AG04450 (cell line): ENCODE results near the gene ZNF212. TPM values are rescaled to one million over a fixed set of nuclear protein-coding genes. Genes with fewer than 3 reads are reported as not detected.
"Not testable (repeated sequence)": the region's sequence is repeated elsewhere in the genome, so short reads cannot be mapped to it uniquely, and the experiment has no call there.

Experiments
- CTCF ChIA-PET: fragments of 300-600, 350-600 bp; formaldehyde crosslinking; extraction: SDS; loops from one replicate; lab custom pipeline; 2022; ENCODE audit warnings: antibody characterized with exemption, inconsistent platforms; lab: Charles Lee
- POLR2A ChIA-PET: fragments of 350-600 bp; formaldehyde crosslinking; extraction: SDS; loops from one replicate; lab custom pipeline; 2021; ENCODE audit warnings: antibody characterized with exemption, inconsistent platforms; lab: Yijun Ruan, JAX
- DNase-seq: peaks from one replicate; pipeline ENCODE4 v3.0.0-alpha.2; 2011; ENCODE audit warnings: low read depth, low spot score
- H3K27ac ChIP-seq: one replicate; pipeline ENCODE4 v1.5.1; 2012; ENCODE audit warnings: low read depth, low read length, control low read depth
- H3K27me3 ChIP-seq: one replicate; pipeline ENCODE4 v1.6.0; 2012; ENCODE audit warnings: low read length; ENCODE audit not compliant: control insufficient read depth, insufficient read depth
- H3K4me3 ChIP-seq: 2 replicates; pipeline ENCODE4 v1.5.1; 2011; ENCODE audit warnings: mild to moderate bottlenecking, low read depth, low read length, control low read depth
- H3K9me3 ChIP-seq: 2 replicates; pipeline ENCODE4 v1.5.1; 2012; ENCODE audit warnings: low read length; ENCODE audit not compliant: control insufficient read depth, insufficient read depth
- polyA plus RNA-seq: library from polyadenylated mRNA; depleted of rRNA; stranded (reverse); fragments of >200 nt; gene quantifications from 2 replicates; pipeline ENCODE4 v1.2.3, GENCODE V29; 2011
- TF ChIP-seq, protein P1 (sequence below): IDR thresholded peaks from 2 replicates; pipeline ENCODE4 v1.5.1; 2011; ENCODE audit warnings: low read depth, low read length, control low read depth, inconsistent platforms

Gene ZNF212
- polyA plus RNA-seq, 1 experiment, result 4.1 TPM

DNA sequence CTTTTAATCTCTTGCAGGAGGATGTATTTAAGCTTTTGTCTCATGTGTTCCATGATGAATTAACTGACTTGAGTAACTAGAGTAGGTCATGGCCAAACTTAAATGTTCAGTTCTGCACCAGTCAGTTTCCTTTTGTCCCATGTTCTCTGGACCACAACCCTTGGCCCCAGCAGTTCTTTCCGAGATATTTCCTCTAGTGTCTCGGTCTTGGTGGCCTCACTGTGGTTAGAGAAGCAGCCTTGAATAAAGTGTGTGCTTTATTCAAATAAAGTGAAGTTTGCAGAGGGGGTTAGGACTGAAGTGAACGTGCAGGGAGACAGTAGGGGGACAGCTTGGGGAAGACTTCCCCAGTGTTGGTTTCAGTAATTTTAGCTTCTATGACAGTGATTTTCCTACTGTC lies 9.3 kb downstream of the ZNF212 start:
- no peak for DNase-seq
- CTCF ChIA-PET, result interaction anchor here (1.0 to 7.3 kb wide), 4 partner anchors 9 to 62 kb away, joined by 3 to 64 read pairs (median 5); partner anchors contain the start of genes ZNF282 and ZNF783
- POLR2A ChIA-PET, result no interaction called here
- H3K4me3 ChIP-seq, result no peak overlapping the region
- H3K9me3 ChIP-seq, result no peaks in the 10 kb centered on the region; the same call in 1 of the 2 replicates
- TF ChIP-seq, protein P1, sequence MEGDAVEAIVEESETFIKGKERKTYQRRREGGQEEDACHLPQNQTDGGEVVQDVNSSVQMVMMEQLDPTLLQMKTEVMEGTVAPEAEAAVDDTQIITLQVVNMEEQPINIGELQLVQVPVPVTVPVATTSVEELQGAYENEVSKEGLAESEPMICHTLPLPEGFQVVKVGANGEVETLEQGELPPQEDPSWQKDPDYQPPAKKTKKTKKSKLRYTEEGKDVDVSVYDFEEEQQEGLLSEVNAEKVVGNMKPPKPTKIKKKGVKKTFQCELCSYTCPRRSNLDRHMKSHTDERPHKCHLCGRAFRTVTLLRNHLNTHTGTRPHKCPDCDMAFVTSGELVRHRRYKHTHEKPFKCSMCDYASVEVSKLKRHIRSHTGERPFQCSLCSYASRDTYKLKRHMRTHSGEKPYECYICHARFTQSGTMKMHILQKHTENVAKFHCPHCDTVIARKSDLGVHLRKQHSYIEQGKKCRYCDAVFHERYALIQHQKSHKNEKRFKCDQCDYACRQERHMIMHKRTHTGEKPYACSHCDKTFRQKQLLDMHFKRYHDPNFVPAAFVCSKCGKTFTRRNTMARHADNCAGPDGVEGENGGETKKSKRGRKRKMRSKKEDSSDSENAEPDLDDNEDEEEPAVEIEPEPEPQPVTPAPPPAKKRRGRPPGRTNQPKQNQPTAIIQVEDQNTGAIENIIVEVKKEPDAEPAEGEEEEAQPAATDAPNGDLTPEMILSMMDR, result no peak
- H3K27ac ChIP-seq, result no peak overlapping the region
- H3K27me3 ChIP-seq, result no peaks in the 10 kb centered on the region

DNA sequence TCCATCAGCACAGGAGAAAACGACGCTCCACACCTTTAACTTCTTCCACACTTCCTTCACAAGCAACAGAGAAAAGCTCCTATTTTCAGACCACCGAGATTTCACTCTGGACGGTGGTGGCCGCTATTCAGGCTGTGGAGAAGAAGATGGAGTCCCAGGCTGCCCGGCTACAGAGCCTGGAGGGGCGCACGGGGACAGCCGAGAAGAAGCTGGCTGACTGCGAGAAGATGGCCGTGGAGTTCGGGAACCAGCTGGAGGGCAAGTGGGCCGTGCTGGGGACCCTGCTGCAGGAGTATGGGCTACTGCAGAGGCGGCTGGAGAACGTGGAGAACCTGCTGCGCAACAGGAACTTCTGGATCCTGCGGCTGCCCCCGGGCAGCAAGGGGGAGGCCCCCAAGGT lies 10.7 kb downstream of the ZNF212 start:
- DNase-seq, H3K9me3 ChIP-seq, H3K27ac ChIP-seq, H3K27me3 ChIP-seq, H3K4me3 ChIP-seq: not testable (repeated sequence)
- ChIA-PET POLR2A (interaction anchor here (0.7 kb wide), 1 partner anchor 10 kb away, joined by 3 read pairs; no protein-coding TSS in a partner anchor), CTCF (interaction anchor here (1.1 to 7.3 kb wide), 2 partner anchors 11 to 184 kb away, joined by 3 to 64 read pairs; partner anchors contain the start of gene ZNF783)

DNA sequence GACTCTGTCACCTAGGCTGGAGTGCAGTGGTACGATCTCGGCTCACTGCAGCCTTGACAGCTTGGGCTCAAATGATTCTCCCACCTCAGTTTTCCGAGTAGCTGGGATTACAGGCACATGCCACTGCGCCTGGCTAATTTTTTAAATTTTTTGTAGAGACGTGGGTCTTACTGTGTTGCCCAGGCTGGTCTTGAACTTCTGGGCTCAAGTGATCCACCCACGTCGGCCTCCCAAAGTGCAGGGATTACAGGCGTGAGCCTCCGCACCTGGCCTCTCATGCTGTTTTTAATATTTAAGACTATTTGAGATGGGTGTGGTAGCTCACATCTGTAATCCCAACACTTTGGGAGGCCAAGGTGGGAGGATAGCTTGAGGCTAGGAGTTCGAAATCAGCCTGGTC lies 12.1 kb downstream of the ZNF212 start:
- H3K4me3 ChIP-seq, POLR2A ChIA-PET, DNase-seq, H3K27ac ChIP-seq, H3K27me3 ChIP-seq, H3K9me3 ChIP-seq: not testable (repeated sequence)
- CTCF ChIA-PET, result interaction anchor here (0.7 to 7.3 kb wide), 3 partner anchors 10 to 285 kb away, joined by 3 to 64 read pairs (median 4); partner anchors contain the start of gene ZNF783

- TF ChIP-seq, protein P1, result no peak
- POLR2A ChIA-PET, result no interaction called here
- no peak overlapping the region for H3K4me3 ChIP-seq
- no peaks in the 10 kb centered on the region; the same call in 1 of the 2 replicates for H3K9me3 ChIP-seq
- no peak for DNase-seq
- no peaks in the 10 kb centered on the region for H3K27me3 ChIP-seq
- CTCF ChIA-PET, result interaction anchor here (7.3 kb wide), 1 partner anchor 9 kb away, joined by 64 read pairs; the partner anchor contains the start of gene ZNF783
- no peak overlapping the region for H3K27ac ChIP-seq
Observed at GRCh38 chr7:149252378-149252777, 12.9 kb downstream of the ZNF212 start.

GRCh38 chr7:149253665-149254064 lies 14.2 kb downstream of the ZNF212 start:
- Histone ChIP-seq H3K27ac (no peak overlapping the region), H3K27me3 (no peaks in the 10 kb centered on the region), H3K4me3 (no peak overlapping the region), H3K9me3 (no peaks in the 10 kb centered on the region; the same call in 1 of the 2 replicates)
- no peak for DNase-seq
- ChIA-PET POLR2A (interaction anchor here (0.6 kb wide), 1 partner anchor 11 kb away, joined by 7 read pairs; no protein-coding TSS in a partner anchor), CTCF (interaction anchor here (7.3 kb wide), 1 partner anchor 8 kb away, joined by 64 read pairs; the partner anchor contains the start of gene ZNF783)
- TF ChIP-seq, protein P1, result no peak

- CTCF ChIA-PET, result interaction anchor here (7.3 kb wide), 1 partner anchor 7 kb away, joined by 64 read pairs; the partner anchor contains the start of gene ZNF783
- H3K27ac ChIP-seq, result no peak overlapping the region
- no peaks in the 10 kb centered on the region for H3K27me3 ChIP-seq
- TF ChIP-seq, protein P1, result no peak
- no peak overlapping the region for H3K4me3 ChIP-seq
- POLR2A ChIA-PET, result no interaction called here
- H3K9me3 ChIP-seq, result no peaks in the 10 kb centered on the region; the same call in 1 of the 2 replicates
- DNase-seq, result no peak
Observed at GRCh38 chr7:149254181-149254858, 14.9 kb downstream of the ZNF212 start.
